Measurements from ENCODE around the gene DCAF10. TPM values are rescaled to one million over a fixed set of nuclear protein-coding genes. Genes with fewer than 3 reads are reported as not detected.
"Not testable (repeated sequence)": the region's sequence is repeated elsewhere in the genome, so short reads cannot be mapped to it uniquely, and the experiment has no call there.

DCAF10 gene
- total RNA-seq, 1 donor from 2014 or later = 20.7 TPM

DNA sequence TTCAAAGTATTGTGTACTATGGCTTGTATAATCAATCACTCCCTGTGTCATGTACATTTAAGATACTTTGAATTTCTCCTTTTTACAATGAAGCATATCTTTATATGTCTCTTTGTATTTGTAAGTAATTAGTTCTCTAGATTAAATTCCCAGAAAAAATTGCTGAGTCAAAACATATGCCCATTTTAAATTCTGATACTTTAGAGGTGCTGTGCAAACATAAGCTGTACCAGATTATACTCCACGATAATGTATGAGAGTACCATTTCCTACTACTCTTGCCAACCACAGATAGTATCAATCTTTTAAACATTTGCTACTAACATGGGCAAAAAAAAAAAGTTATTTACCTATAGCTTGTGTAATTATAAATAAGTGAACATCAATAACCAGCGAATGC lies 18.3 kb downstream of the DCAF10 start:
- Histone ChIP-seq H3K36me3 (ENCODE audit: control insufficient read depth, insufficient read depth, low read length) (no peaks in the 10 kb centered on the region), H3K4me3 (ENCODE audit: low read depth, low read length) (no peak overlapping the region), H3K27me3 (ENCODE audit: control insufficient read depth, insufficient read depth, low read length) (no peaks in the 10 kb centered on the region)
- DNase-seq (ENCODE audit: low read depth) = no peak
- TF ChIP-seq, protein P1, sequence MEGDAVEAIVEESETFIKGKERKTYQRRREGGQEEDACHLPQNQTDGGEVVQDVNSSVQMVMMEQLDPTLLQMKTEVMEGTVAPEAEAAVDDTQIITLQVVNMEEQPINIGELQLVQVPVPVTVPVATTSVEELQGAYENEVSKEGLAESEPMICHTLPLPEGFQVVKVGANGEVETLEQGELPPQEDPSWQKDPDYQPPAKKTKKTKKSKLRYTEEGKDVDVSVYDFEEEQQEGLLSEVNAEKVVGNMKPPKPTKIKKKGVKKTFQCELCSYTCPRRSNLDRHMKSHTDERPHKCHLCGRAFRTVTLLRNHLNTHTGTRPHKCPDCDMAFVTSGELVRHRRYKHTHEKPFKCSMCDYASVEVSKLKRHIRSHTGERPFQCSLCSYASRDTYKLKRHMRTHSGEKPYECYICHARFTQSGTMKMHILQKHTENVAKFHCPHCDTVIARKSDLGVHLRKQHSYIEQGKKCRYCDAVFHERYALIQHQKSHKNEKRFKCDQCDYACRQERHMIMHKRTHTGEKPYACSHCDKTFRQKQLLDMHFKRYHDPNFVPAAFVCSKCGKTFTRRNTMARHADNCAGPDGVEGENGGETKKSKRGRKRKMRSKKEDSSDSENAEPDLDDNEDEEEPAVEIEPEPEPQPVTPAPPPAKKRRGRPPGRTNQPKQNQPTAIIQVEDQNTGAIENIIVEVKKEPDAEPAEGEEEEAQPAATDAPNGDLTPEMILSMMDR (IDR thresholded peaks at IDR 0.05; ENCODE audit: insufficient read depth, low read length, poor library complexity, severe bottlenecking) = no peak

- TF ChIP-seq, protein P1 (IDR thresholded peaks at IDR 0.05; ENCODE audit: insufficient read depth, low read length, poor library complexity, severe bottlenecking) = no peak
- no peak for DNase-seq (ENCODE audit: low read depth)
- no peak overlapping the region for H3K4me3 ChIP-seq (ENCODE audit: low read depth, low read length)
Measured at GRCh38 chr9:37820142-37820541, 19.5 kb downstream of the DCAF10 start.

DNA sequence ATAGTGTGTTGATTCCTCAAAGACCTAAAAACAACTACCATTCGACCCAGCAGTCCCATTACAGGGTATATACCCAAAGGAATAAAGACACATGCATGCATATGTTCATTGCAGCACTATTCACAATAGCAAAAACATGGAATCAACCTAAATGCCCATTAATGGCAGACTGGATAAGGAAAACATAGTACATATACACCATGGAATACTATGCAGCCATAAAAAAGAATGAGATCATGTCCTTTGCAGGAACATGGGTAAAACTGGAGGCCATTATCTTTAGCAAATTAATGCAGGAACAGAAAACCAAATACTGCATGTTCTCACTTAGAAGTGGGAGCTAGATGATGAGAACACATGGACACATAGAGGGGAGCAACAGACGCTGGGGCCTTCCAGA lies 24.6 kb downstream of the DCAF10 start:
- not testable (repeated sequence) for H3K27me3 ChIP-seq (ENCODE audit: control insufficient read depth, insufficient read depth, low read length); DNase-seq (ENCODE audit: low read depth); H3K4me3 ChIP-seq (ENCODE audit: low read depth, low read length); H3K36me3 ChIP-seq (ENCODE audit: control insufficient read depth, insufficient read depth, low read length)

More at GRCh38 chr9:37820142-37820541, 19.5 kb downstream of the DCAF10 start:
- Histone ChIP-seq H3K27me3 (ENCODE audit: control insufficient read depth, insufficient read depth, low read length) (no peaks in the 10 kb centered on the region), H3K36me3 (ENCODE audit: control insufficient read depth, insufficient read depth, low read length) (no peaks in the 10 kb centered on the region)

- no peak for DNase-seq (ENCODE audit: low read depth)
- H3K4me3 ChIP-seq (ENCODE audit: low read depth, low read length) = no peak overlapping the region
- TF ChIP-seq, protein P1 (IDR thresholded peaks at IDR 0.05; ENCODE audit: insufficient read depth, low read length, poor library complexity, severe bottlenecking) = no peak
- H3K27me3 ChIP-seq (ENCODE audit: control insufficient read depth, insufficient read depth, low read length) = no peaks in the 10 kb centered on the region
- no peaks in the 10 kb centered on the region for H3K36me3 ChIP-seq (ENCODE audit: control insufficient read depth, insufficient read depth, low read length)
Measured at GRCh38 chr9:37827483-37828165, 27.0 kb downstream of the DCAF10 start.

DNA sequence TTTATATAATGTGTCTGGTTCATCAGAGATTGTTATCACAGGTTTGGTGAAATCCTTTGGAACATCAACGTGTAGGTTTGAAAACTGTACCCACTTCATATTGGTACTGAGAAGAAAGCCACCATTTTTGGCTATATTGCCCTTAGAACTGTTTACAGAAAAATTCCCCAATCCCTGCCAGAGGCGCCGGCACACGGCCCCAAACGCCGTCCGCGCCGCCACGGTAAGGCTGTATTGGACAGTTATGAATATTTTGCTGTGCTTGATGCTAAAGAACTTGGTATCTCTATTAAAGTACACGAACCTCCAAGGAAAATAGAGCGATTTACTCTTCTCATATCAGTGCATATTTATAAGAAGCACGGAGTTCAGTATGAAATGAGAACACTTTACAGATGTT lies 35.2 kb downstream of the DCAF10 start:
- TF ChIP-seq, protein P1 (IDR thresholded peaks at IDR 0.05; ENCODE audit: insufficient read depth, low read length, poor library complexity, severe bottlenecking) = no peak
- Histone ChIP-seq H3K27me3 (ENCODE audit: control insufficient read depth, insufficient read depth, low read length) (no peaks in the 10 kb centered on the region), H3K4me3 (ENCODE audit: low read depth, low read length) (no peak overlapping the region), H3K36me3 (ENCODE audit: control insufficient read depth, insufficient read depth, low read length) (no peaks in the 10 kb centered on the region)
- no peak for DNase-seq (ENCODE audit: low read depth)

- H3K36me3 ChIP-seq (ENCODE audit: control insufficient read depth, insufficient read depth, low read length) = no peaks in the 10 kb centered on the region
- TF ChIP-seq, protein P1 (IDR thresholded peaks at IDR 0.05; ENCODE audit: insufficient read depth, low read length, poor library complexity, severe bottlenecking) = no peak
- DNase-seq (ENCODE audit: low read depth) = no peak
- no peaks in the 10 kb centered on the region for H3K27me3 ChIP-seq (ENCODE audit: control insufficient read depth, insufficient read depth, low read length)
- no peak overlapping the region for H3K4me3 ChIP-seq (ENCODE audit: low read depth, low read length)
Measured at GRCh38 chr9:37836386-37836785, 35.8 kb downstream of the DCAF10 start.
